GM12801 (cell line): ENCODE data around the gene AGAP1.

Experiments used
- CTCF ChIP-seq: IDR thresholded peaks from one replicate; pipeline ENCODE4 v1.5.1; 2011; ENCODE audit warnings: control low read depth; ENCODE audit not compliant: insufficient read length; ENCODE audit errors: extremely low read depth

AGAP1 gene

GRCh38 chr2:235630718-235631296 is 137.0 kb downstream of the AGAP1 start:
- TF ChIP-seq CTCF: no peak

DNA sequence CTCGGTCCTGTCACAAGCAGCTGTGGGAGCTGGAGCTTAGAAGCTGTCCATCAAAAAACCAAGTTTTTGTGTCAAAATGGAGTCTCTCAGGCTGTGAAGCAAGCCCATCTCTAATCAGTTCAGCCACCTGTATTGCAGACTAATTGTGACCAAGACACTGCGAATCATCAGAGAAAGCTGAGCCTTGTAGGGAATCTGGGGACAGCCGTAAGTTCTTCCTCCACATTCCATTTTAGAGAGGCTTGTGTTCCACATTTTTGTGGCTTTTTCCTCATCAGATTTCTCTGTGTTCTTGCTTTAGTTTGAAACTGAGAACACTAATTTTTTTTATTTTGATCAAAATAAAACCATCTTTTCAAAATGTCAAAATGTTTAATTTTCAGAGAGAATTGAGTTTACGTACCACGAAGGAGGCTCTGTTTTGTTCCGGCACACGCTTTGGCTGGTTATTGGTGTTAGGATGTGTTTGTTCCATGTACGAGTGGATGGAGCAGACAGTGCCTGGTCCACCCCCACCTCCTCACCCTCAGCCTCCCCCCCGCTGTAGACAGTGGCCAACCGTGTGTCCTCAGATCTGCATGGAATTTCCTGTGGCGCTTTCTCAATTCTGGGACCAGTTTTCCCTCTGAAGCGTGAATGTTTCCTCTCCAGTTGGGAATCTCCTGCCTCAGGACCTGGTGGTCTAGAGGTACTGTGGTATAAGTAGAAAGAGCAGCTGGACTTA is 140.8 kb downstream of the AGAP1 start:
- TF ChIP-seq CTCF: no peak

DNA sequence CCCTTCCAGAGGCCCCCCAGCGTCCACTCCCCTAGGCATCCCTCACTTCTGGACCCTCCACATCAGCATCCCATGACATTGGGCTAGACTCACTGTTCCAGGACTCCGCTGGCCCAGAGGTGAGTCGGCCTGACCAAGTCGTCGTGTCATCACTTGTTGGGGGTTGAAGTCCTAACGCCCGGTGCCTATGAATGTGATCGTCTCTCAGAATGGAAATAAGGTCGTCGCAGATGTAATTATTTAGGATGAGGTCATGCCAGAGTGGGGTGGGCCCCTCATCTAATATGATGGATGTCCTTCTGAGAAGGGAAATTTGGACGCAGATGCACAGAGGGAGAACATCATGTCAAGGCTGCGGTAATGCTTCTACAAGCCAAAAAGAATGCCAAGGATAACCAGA is 142.7 kb downstream of the AGAP1 start:
- no peak for TF ChIP-seq CTCF

- no peak for TF ChIP-seq CTCF
Observed at GRCh38 chr2:235637896-235638295, 144.1 kb downstream of the AGAP1 start.

GRCh38 chr2:235638541-235639427 is 144.9 kb downstream of the AGAP1 start:
- TF ChIP-seq CTCF: no peak

GRCh38 chr2:235639428-235639773 is 145.6 kb downstream of the AGAP1 start:
- TF ChIP-seq CTCF: no peak

GRCh38 chr2:235639885-235640284 is 146.0 kb downstream of the AGAP1 start:
- no peak for TF ChIP-seq CTCF
